Loucy (cell line): Measurements from ENCODE around the gene PTPRN2.

Source experiments
- H2AFZ ChIP-seq: fragments of 200-600 bp; sonication (generic); 2 replicates; pipeline ENCODE4 v1.6.0; 2016; ENCODE audit warnings: antibody characterized with exemption, mild to moderate bottlenecking, low read length, moderate library complexity
- H3F3A ChIP-seq: fragments of 200-600 bp; 2 replicates; pipeline ENCODE4 v1.6.0; 2016; ENCODE audit warnings: antibody characterized with exemption, low read depth, mild to moderate bottlenecking
- H3K27me3 ChIP-seq: fragments of 200-600 bp; sonication (generic); 2 replicates; pipeline ENCODE4 v1.6.1; 2014; ENCODE audit warnings: low read length, mild to moderate bottlenecking; ENCODE audit not compliant: insufficient read depth, poor library complexity, severe bottlenecking
- H3K36me3 ChIP-seq: fragments of 200-600 bp; sonication (generic); 2 replicates; pipeline ENCODE4 v1.6.1; 2016; ENCODE audit warnings: low read length; ENCODE audit not compliant: insufficient read depth
- H3K4me1 ChIP-seq: fragments of 200-600 bp; sonication (generic); 2 replicates; pipeline ENCODE4 v1.5.1; 2014; ENCODE audit warnings: low read length, mild to moderate bottlenecking; ENCODE audit not compliant: insufficient read depth, poor library complexity, severe bottlenecking
- H3K4me2 ChIP-seq: fragments of 200-600 bp; sonication (generic); 2 replicates; pipeline ENCODE4 v1.6.0; 2014; ENCODE audit warnings: antibody characterized with exemption, low read length, low read depth, mild to moderate bottlenecking; ENCODE audit not compliant: poor library complexity, severe bottlenecking
- H3K4me3 ChIP-seq: fragments of 200-600 bp; sonication (generic); 2 replicates; pipeline ENCODE4 v1.5.1; 2014; ENCODE audit warnings: low read length, mild to moderate bottlenecking, mixed read lengths; ENCODE audit not compliant: poor library complexity, severe bottlenecking
- H3K79me2 ChIP-seq: fragments of 200-600 bp; sonication (generic); 2 replicates; pipeline ENCODE4 v1.6.1; 2014; ENCODE audit warnings: low read length; ENCODE audit not compliant: insufficient read depth
- H3K9ac ChIP-seq: fragments of 200-600 bp; sonication (generic); 2 replicates; pipeline ENCODE4 v1.6.0; 2014; ENCODE audit warnings: mild to moderate bottlenecking, low read depth, low read length, moderate library complexity; ENCODE audit not compliant: poor library complexity, severe bottlenecking
- H3K9me2 ChIP-seq: fragments of 200-600 bp; sonication (generic); replicated peaks from 2 replicates; pipeline ENCODE4 v1.6.1; 2016; ENCODE audit warnings: low read depth, low read length, mixed read lengths
- H3K9me3 ChIP-seq: fragments of 200-600 bp; sonication (generic); 2 replicates; pipeline ENCODE4 v1.6.1; 2014; ENCODE audit warnings: mild to moderate bottlenecking, antibody characterized with exemption, low read length, low read depth; ENCODE audit not compliant: insufficient read depth
- H4K20me1 ChIP-seq: fragments of 200-600 bp; sonication (generic); 2 replicates; pipeline ENCODE4 v1.6.0; 2014; ENCODE audit warnings: antibody characterized with exemption, low read length, mild to moderate bottlenecking; ENCODE audit not compliant: insufficient read depth, poor library complexity, severe bottlenecking
- EZH2phosphoT487 ChIP-seq: fragments of 200-600 bp; IDR thresholded peaks from 2 replicates; pipeline ENCODE4 v1.6.1; 2018; ENCODE audit warnings: antibody characterized with exemption, mild to moderate bottlenecking, moderate library complexity, borderline replicate concordance
- TF ChIP-seq, protein P1 (sequence below): fragments of 200-600 bp; sonication (generic); conservative IDR thresholded peaks from 2 replicates; pipeline ENCODE4 v1.5.1; 2014; ENCODE audit warnings: mild to moderate bottlenecking, antibody characterized with exemption, low read length

The PTPRN2 gene

DNA sequence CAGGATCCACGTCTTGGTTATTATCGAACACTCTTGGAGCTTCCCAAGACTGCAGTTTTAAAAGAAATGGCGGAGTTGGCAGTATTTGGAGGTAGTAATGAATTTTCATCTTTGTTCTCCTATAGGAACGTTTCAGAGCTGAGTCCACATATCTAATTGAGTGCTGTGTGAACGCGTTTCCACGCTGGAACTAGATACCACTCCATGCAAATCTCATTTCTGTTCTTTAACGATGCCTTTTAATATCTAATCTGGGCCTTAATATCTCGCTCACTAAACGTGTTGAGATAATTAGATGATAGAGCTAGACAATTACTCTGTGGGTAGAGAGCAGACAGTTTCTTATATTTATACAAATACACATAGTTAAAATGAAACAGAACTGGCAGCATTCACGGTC, 727.2 kb downstream of the PTPRN2 start:
- Histone ChIP-seq H2AFZ (no peak overlapping the region), H3K4me3 (no peak overlapping the region), H3K4me2 (no peak overlapping the region), H3F3A (no peaks in the 10 kb centered on the region), H3K9me3 (no peaks in the 10 kb centered on the region; the same call in 1 of the 2 replicates), H3K9ac (no peak overlapping the region), H4K20me1 (no peaks in the 10 kb centered on the region), H3K4me1 (no peaks in the 10 kb centered on the region), H3K36me3 (no peaks in the 10 kb centered on the region), H3K27me3 (no peaks in the 10 kb centered on the region), H3K79me2 (no peaks in the 10 kb centered on the region), H3K9me2 (no peaks in the 10 kb centered on the region)
- no peak for TF ChIP-seq EZH2phosphoT487
- TF ChIP-seq, protein P1, sequence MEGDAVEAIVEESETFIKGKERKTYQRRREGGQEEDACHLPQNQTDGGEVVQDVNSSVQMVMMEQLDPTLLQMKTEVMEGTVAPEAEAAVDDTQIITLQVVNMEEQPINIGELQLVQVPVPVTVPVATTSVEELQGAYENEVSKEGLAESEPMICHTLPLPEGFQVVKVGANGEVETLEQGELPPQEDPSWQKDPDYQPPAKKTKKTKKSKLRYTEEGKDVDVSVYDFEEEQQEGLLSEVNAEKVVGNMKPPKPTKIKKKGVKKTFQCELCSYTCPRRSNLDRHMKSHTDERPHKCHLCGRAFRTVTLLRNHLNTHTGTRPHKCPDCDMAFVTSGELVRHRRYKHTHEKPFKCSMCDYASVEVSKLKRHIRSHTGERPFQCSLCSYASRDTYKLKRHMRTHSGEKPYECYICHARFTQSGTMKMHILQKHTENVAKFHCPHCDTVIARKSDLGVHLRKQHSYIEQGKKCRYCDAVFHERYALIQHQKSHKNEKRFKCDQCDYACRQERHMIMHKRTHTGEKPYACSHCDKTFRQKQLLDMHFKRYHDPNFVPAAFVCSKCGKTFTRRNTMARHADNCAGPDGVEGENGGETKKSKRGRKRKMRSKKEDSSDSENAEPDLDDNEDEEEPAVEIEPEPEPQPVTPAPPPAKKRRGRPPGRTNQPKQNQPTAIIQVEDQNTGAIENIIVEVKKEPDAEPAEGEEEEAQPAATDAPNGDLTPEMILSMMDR = no peak

DNA sequence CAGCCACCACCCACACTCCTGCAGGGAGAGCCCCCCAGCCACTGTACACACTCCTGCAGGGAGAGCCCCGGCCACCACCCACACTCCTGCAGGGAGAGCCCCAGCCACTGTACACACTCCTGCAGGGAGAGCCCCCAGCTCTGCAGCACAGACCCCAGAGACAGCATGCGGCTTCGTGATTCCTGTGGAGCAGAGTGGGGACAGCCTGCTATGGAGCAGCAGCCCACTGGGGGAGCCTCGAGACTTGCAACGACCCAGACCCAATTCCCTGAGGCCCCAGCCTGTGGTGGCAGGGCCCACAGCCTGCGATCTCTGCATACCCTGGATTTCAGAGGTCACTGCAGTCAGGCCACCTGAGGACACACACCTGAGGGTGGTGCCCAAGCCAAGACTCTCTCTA, 727.7 kb downstream of the PTPRN2 start:
- Histone ChIP-seq H3K4me3 (no peak overlapping the region), H3K4me2 (no peak overlapping the region), H4K20me1 (no peaks in the 10 kb centered on the region), H3K9me2 (no peaks in the 10 kb centered on the region), H3K27me3 (no peaks in the 10 kb centered on the region), H3K79me2 (no peaks in the 10 kb centered on the region), H2AFZ (no peak overlapping the region), H3F3A (no peaks in the 10 kb centered on the region), H3K4me1 (no peaks in the 10 kb centered on the region), H3K9ac (no peak overlapping the region), H3K9me3 (no peaks in the 10 kb centered on the region; the same call in 1 of the 2 replicates), H3K36me3 (no peaks in the 10 kb centered on the region)
- TF ChIP-seq, protein P1 = no peak
- TF ChIP-seq EZH2phosphoT487 = no peak

DNA sequence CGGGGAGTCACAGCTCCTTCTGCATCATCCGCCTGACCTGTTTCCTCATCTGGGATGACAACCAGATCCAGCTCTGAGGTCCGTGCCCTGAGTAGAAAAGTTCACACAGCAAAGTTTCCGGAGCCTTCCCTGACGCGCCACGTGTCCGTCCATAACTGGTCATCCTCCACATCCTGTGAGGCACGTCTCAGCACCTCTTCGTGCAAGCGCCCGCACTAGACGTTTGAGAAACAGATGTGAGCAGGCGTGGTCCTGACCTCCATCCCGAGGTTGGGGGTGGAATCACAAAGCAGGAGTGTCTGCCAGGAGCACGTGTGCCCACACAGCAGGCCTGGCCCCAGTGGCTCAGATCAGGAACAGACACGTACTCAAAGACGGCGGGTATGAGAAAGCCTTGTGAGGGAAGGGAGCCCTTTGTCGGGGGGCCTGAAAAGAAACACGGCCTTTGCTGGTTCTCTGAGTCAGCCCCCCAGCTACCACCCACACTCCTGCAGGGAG, 730.0 kb downstream of the PTPRN2 start:
- TF ChIP-seq EZH2phosphoT487 = no peak
- TF ChIP-seq, protein P1 = no peak
- Histone ChIP-seq H3K9me2 (no peaks in the 10 kb centered on the region), H2AFZ (no peak overlapping the region), H3K9ac (no peak overlapping the region), H4K20me1 (no peaks in the 10 kb centered on the region), H3K79me2 (no peaks in the 10 kb centered on the region), H3K36me3 (no peaks in the 10 kb centered on the region), H3K4me3 (no peak overlapping the region), H3K4me2 (no peak overlapping the region), H3F3A (no peaks in the 10 kb centered on the region), H3K4me1 (no peaks in the 10 kb centered on the region), H3K27me3 (no peaks in the 10 kb centered on the region), H3K9me3 (no peaks in the 10 kb centered on the region; the same call in 1 of the 2 replicates)
